HepG2 (cell line): Measurements from ENCODE around the gene NCBP3. TPM values are rescaled to one million over a fixed set of nuclear protein-coding genes. Genes with fewer than 3 reads are reported as not detected.

Source experiments
- BRD4 ChIP-seq: sonication (generic); formaldehyde crosslinking; IDR thresholded peaks from 2 replicates; pipeline ENCODE4 v1.4.0; 2020; ENCODE audit warnings: missing genetic modification reagents
- FOXA3 ChIP-seq: IDR thresholded peaks from 2 replicates; pipeline ENCODE4 v1.6.1; 2016; ENCODE audit warnings: missing genetic modification reagents, missing compliant biosample characterization
- SALL1 ChIP-seq: sonication (generic); formaldehyde crosslinking; IDR thresholded peaks from 2 replicates; pipeline ENCODE4 v1.8.0; 2022; ENCODE audit warnings: mild to moderate bottlenecking, missing genetic modification reagents
- SIX1 ChIP-seq: sonication (generic); formaldehyde crosslinking; IDR thresholded peaks from 2 replicates; pipeline ENCODE4 v1.4.0; 2020; ENCODE audit warnings: missing genetic modification reagents, borderline replicate concordance
- THAP9 ChIP-seq: sonication (generic); formaldehyde crosslinking; IDR thresholded peaks from 2 replicates; pipeline ENCODE4; 2020; ENCODE audit warnings: missing genetic modification reagents, mild to moderate bottlenecking, borderline replicate concordance
- ZBTB4 ChIP-seq: sonication (generic); formaldehyde crosslinking; IDR thresholded peaks from 2 replicates; pipeline ENCODE4 v1.4.0; 2020; ENCODE audit warnings: missing genetic modification reagents, mild to moderate bottlenecking, borderline replicate concordance
- ZFP41 ChIP-seq: sonication (generic); formaldehyde crosslinking; IDR thresholded peaks from 2 replicates; pipeline ENCODE4 v1.4.0; 2020; ENCODE audit warnings: mild to moderate bottlenecking, missing genetic modification reagents, borderline replicate concordance
- ZNF121 ChIP-seq: sonication (generic); formaldehyde crosslinking; IDR thresholded peaks from 2 replicates; pipeline ENCODE4 v1.5.0; 2020; ENCODE audit warnings: mild to moderate bottlenecking, missing genetic modification reagents
- ZNF503 ChIP-seq: sonication (generic); formaldehyde crosslinking; IDR thresholded peaks from 2 replicates; pipeline ENCODE4 v1.4.0; 2020; ENCODE audit warnings: missing genetic modification reagents
- ZNF563 ChIP-seq: sonication (generic); formaldehyde crosslinking; IDR thresholded peaks from 2 replicates; pipeline ENCODE4 v1.8.0; 2022; ENCODE audit warnings: mild to moderate bottlenecking, moderate library complexity, missing genetic modification reagents
- ZNF646 ChIP-seq: sonication (generic); formaldehyde crosslinking; IDR thresholded peaks from 2 replicates; pipeline ENCODE4 v1.9.0; 2021; ENCODE audit warnings: mild to moderate bottlenecking, missing genetic modification reagents
- ZNF790 ChIP-seq: sonication (generic); formaldehyde crosslinking; IDR thresholded peaks from 2 replicates; pipeline ENCODE4 v1.8.0; 2022; ENCODE audit warnings: missing genetic modification reagents, mild to moderate bottlenecking, borderline replicate concordance
- ZSCAN22 ChIP-seq: sonication (generic); formaldehyde crosslinking; IDR thresholded peaks from 2 replicates; pipeline ENCODE4 v1.4.0; 2020; ENCODE audit warnings: mild to moderate bottlenecking, missing genetic modification reagents
- polyA plus RNA-seq, 8 experiments: library from polyadenylated mRNA; depleted of rRNA in 3 of 8; stranded (reverse) in 7 of 8; unstranded in 1 of 8; fragments of >200 nt; fragmentation: Illumina TruSeq in 4 of 8; extraction: Trizol in 4 of 8; gene quantifications; 2 replicates each; pipeline versions ENCODE4 v1.2.1 to v1.2.3, GENCODE V29; 2011 to 2016; ENCODE audit warnings: low read depth in 4 of 8, missing spikeins in 1 of 8, mixed read lengths in 1 of 8; ENCODE audit not compliant: insufficient read depth in 1 of 8
- total RNA-seq, 5 experiments: library from RNA; depleted of rRNA; stranded (reverse); fragments of >200 nt; fragmentation: Illumina TruSeq; extraction: Trizol; gene quantifications; 2 replicates each; pipeline ENCODE4 v1.2.3, GENCODE V29; 2016; ENCODE audit warnings: low read depth in 1 of 5

The NCBP3 gene
- total and polyA plus RNA-seq, 2 of the 13 experiments (the other 11 are each of a cell fraction or from before 2014, with no cell fraction given) = 19.5 to 24.8 TPM

GRCh38 chr17:3795390-3796102 is 50.5 kb downstream of the NCBP3 start (continued):
- TF ChIP-seq ZBTB4 (CRISPR knock-in tag) = peak; percentile 53; the same call in 1 of the 2 replicates
- TF ChIP-seq ZNF563 = 0 out of 2 replicates have a peak, but pooled peaks have one; percentile 6
- peak; percentile 55; the same call in 1 of the 2 replicates for TF ChIP-seq ZNF646 (CRISPR knock-in tag)
- peak; percentile 72; the same call in 1 of the 2 replicates for TF ChIP-seq THAP9 (CRISPR knock-in tag)
- TF ChIP-seq ZNF121 (CRISPR knock-in tag) = 0 out of 2 replicates have a peak, but pooled peaks have one; percentile 5
- peak; percentile 88 for TF ChIP-seq FOXA3 (CRISPR knock-in tag)
- TF ChIP-seq ZSCAN22 = no peak
- no peak for TF ChIP-seq ZNF790
- TF ChIP-seq ZNF503 = 0 out of 2 replicates have a peak, but pooled peaks have one; percentile 60
- no peak for TF ChIP-seq ZFP41 (CRISPR knock-in tag)
- TF ChIP-seq BRD4 (CRISPR knock-in tag) = peak; percentile 26; the same call in 1 of the 2 replicates
- peak; percentile 80 for TF ChIP-seq SALL1 (CRISPR knock-in tag)
- TF ChIP-seq SIX1 (CRISPR knock-in tag) = peak; percentile 48; the same call in 1 of the 2 replicates
